NT2/D1 (cell line): ENCODE results near the gene KLHL29.

Experiments used
- SUZ12 ChIP-seq: IDR thresholded peaks from 2 replicates; pipeline ENCODE4 v1.6.1; 2011; ENCODE audit not compliant: insufficient read length, insufficient read depth; ENCODE audit errors: extremely low read depth
- YY1 ChIP-seq: IDR thresholded peaks from 2 replicates; pipeline ENCODE4 v1.6.1; 2011; ENCODE audit not compliant: insufficient read length, insufficient read depth

DNA sequence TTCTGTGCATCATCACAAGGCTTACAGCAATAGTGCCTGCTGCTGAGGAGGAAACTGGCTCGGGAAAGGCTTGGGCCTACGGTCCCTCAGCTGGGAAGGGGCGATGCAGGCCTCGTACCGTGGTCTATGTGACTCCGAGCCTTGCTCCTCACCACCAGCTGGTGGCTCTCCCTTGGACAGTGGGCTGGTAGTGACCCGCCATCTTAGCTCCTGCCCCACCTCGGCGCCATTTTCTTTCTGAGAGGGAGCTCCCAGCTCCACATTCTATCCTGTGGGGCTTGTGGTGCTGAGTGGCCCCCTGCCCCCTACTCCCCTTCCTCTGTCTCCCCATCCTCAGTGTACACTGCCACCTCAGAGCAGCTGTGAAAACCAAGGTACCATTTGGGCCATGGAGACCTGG, 255.7 kb downstream of the KLHL29 start:
- TF ChIP-seq SUZ12, result no peak
- TF ChIP-seq YY1, result no peak
